ENCODE results near the gene ZCWPW1.
"Not testable (repeated sequence)": the region's sequence is repeated elsewhere in the genome, so short reads cannot be mapped to it uniquely, and the experiment has no call there.

ZCWPW1 gene

DNA sequence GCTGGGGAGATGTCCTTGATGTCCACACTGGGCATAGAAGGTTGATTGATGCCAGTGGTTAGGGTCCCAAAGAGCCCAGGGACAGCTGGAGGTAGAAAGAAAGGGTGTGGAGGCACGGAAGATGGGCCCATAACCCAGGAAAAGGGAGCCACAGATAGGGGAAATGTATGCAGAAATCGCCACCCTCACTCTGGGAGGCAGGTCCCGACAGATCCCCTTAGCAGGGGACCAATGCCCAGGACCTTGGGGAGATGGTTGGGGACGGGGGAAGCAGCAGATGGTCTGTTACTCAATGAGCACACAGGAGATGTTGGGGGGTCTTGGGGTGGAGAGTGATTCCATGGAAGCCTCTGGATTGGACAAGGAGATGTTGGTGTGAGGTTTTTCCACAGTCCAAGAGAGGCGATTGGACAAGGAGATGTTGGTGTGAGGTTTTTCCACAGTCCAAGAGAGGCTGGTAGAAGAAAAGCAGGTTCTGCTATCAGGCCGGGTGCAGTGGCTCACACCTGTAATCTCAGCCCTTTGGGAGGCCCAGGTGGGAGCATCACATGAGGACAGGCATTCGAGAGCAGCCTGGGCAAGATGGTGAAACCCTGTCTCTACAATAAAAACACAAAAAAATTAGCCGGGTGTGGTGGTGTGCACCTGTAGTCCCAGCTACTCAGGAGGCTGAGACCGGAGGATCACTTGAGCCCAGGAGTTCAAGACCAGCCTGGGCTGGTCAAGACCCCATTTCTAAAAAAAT, 14.8 kb upstream of the ZCWPW1 start:
- DNase-seq (ENCODE audit: low read depth): no peak
- H3K4me3 ChIP-seq (ENCODE audit: low read depth, low read length): no peak overlapping the region
- TF ChIP-seq, protein P1, sequence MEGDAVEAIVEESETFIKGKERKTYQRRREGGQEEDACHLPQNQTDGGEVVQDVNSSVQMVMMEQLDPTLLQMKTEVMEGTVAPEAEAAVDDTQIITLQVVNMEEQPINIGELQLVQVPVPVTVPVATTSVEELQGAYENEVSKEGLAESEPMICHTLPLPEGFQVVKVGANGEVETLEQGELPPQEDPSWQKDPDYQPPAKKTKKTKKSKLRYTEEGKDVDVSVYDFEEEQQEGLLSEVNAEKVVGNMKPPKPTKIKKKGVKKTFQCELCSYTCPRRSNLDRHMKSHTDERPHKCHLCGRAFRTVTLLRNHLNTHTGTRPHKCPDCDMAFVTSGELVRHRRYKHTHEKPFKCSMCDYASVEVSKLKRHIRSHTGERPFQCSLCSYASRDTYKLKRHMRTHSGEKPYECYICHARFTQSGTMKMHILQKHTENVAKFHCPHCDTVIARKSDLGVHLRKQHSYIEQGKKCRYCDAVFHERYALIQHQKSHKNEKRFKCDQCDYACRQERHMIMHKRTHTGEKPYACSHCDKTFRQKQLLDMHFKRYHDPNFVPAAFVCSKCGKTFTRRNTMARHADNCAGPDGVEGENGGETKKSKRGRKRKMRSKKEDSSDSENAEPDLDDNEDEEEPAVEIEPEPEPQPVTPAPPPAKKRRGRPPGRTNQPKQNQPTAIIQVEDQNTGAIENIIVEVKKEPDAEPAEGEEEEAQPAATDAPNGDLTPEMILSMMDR (conservative IDR thresholded peaks at IDR 0.05; ENCODE audit: low read depth, low read length): no peak

DNA sequence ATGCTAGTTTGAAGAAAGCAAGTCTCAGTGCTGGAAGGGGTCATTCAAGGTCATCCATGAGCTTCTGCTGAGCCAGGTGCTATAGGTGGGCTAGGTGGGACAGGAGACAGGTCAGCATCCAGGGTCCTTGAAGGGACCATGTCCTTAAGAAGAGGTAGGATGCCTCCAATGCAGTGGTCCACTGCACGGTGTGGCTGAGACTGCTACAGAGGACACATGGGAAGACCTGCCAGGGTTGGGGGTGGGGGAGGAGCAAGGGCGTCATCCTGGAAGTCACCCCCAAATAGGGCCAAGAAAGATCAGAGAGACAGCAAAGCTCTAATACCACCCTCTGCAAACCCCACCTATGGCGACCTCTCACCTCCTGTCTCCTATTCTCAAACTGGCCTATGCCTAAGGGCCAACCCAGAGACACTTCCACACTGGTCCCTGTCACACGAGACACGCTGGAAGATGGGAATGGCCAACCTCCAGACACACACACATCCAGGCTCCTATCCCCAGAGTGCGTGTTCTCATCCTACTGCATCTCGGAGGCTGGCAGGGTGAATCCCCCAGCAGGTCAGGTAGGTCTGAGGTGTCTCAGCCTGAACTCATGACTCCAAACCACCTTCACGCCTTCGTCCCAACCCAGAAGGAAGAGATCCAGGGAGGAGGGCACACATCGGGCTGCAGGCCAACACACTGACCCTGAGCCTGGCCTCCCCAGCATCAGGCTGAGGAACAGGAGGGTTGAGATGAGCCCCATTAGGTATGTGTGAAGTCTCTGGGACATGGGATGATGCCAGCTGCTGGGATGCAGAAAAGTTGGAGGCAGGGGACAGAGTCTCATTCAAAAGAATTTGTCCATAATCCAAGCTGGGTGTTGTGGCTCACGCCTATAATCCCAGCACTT, 13.4 kb upstream of the ZCWPW1 start:
- no peak overlapping the region for H3K4me3 ChIP-seq (ENCODE audit: low read depth, low read length)
- TF ChIP-seq, protein P1 (conservative IDR thresholded peaks at IDR 0.05; ENCODE audit: low read depth, low read length): no peak
- DNase-seq (ENCODE audit: low read depth): no peak

DNA sequence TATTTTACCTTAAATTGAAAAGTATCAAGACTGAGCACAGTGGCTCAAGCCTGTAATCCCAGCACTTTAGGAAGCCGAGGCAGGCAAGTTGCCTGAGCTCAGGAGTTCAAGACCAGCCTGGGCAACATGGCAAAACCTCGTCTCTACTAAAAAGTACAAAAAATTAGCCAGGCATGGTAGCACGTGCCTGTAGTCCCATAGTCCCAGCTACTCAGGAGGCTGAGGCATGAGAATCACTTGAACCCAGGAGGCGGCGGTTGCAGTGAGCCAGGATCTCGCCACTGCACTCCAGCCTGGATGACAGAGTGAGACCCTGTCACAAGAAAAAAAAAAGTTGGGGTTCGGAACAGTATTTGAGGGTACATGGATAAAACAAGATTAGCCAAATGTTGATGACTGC, 10.7 kb upstream of the ZCWPW1 start:
- not testable (repeated sequence) for DNase-seq (ENCODE audit: low read depth); H3K4me3 ChIP-seq (ENCODE audit: low read depth, low read length)

DNA sequence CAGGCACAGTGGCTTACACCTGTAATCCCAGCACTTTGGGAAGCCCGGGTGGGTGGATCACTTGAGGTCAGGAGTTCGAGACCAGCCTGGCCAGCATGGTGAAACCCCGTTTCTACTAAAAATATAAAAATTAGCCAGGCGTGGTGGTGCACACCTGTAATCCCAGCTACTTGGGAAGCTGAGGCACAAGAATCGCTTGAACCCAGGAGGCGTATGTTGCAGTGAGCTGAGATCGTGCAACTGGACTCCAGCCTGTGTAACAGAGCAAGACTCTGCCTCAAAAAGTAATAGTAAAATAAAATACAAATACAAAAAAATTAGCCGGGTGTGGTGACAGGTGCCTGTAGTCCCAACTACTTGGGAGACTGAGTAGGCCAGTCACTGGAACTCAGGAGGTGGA, 10.2 kb upstream of the ZCWPW1 start:
- not testable (repeated sequence) for DNase-seq (ENCODE audit: low read depth); H3K4me3 ChIP-seq (ENCODE audit: low read depth, low read length)

DNA sequence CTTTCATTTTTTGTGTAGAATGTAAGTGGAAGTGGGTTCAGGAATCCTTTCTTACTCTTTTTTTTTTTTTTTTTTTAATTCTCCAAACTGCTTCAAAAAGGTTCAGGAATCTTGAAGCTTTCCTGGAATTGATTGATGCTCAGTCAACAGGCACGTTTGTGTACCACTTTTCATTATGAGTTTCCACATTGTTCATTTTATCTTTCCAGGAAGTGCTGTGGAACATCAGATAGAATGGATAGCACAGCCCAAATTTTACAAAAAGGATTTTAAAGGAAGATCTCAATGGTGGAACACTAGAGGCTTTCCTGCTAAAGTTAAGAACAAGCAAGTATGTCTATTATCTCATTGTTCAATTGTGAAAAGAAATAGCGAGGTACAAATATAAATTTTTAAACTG, 9.7 kb upstream of the ZCWPW1 start:
- no peak for DNase-seq (ENCODE audit: low read depth)
- TF ChIP-seq, protein P1 (conservative IDR thresholded peaks at IDR 0.05; ENCODE audit: low read depth, low read length): no peak
- H3K4me3 ChIP-seq (ENCODE audit: low read depth, low read length): no peak overlapping the region

DNA sequence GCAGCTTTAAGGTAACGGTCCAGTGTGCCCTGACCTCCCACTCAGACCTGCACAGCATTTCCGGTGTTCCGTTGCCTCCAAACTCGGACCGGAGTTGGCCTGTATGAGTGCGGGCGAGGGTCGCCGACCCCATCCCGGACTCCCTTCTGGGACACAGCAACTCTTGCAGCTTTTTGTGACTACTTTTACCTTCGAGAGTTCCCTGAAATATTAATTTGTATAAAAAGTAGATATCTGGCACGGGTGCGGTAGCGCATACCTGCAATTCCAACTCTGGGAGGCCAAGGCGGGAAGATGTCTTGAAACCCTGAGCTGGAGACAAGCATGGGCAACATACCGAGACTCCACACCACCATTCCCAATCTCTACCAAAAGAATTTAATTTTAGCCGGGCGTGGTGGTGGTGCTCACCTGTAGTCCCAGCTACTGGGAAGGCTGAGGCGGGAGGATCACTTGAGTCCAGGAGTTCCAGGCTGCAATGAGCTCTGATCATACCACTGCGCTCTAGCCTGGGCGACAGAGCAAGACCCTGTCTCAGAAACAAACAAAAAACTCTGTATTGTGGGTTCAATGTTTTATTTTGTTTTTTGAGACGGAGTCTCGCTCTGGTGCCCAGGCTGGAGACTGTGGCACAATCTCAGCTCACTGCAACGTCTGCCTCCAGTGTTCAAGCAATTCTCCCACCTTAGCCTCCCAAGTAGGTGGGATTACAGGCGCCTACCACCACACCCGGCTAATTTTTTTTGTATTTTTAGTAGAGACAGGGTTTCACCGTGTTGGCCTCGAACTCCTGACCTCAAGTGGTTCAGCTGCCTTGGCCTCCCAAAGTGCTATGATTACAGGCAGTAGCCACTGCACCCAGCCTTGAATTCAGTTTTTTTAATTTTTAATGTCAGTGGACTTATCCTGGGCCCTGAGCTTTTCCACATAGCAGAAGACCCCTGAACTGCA, 8.9 kb upstream of the ZCWPW1 start:
- no peak for DNase-seq (ENCODE audit: low read depth)
- H3K4me3 ChIP-seq (ENCODE audit: low read depth, low read length): no peak overlapping the region
- TF ChIP-seq, protein P1 (conservative IDR thresholded peaks at IDR 0.05; ENCODE audit: low read depth, low read length): no peak

DNA sequence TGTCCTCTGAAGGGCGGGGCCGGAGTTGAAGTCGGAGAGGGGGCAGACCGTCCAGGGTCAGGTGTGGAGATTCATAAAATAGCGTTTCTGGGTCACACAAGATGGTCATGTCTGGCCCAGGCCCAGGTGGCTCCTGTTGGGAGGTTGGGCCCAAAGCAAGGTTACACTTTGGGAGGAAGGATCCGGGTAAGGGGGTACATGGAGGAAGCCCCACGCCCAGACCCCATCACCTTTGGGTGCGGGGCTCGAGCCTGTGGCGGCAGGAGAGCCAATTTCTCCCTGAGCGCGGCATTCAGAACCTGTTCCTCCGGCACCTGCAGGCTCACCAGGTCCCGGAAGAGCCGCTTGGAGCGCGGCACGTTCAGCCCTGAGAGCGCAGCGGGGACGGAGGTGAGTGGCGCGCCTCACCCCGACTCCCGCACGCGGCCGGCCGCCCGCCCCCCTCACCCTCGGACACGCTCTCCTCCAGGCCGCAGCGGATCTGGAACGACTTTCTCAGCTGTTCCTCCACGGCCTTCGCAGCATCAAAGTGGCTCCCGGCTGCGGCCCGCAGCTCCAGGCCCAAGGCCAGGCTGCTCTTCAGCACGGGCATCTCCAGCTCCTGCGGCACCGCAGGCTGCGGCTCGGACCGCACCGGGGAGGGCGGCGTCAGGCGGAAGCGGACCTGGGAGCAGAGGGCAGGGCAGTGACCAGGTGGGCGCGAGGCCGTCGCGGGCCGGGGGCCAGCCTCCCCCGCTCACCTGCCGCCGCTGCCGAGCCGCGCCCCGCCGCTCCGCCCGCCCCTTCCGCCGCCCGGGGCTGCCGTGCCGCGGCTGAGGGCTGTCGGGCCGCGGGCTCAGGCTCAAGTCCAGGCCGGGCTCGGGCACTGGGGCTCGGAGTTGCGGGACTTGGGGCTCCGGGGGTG, 7.2 kb upstream of the ZCWPW1 start:
- H3K4me3 ChIP-seq (ENCODE audit: low read depth, low read length): peak overlapping the region; percentile 92
- peak; percentile 28 for DNase-seq (ENCODE audit: low read depth)

More for the DNA sequence above, 7.2 kb upstream of the ZCWPW1 start:
- TF ChIP-seq, protein P1 (conservative IDR thresholded peaks at IDR 0.05; ENCODE audit: low read depth, low read length): no peak
